Suprapubic skin (tissue), 4 donors: ENCODE measurements around the gene EXO1. TPM values are rescaled to one million over a fixed set of nuclear protein-coding genes. Genes with fewer than 3 reads are reported as not detected.
"Not testable (repeated sequence)": the region's sequence is repeated elsewhere in the genome, so short reads cannot be mapped to it uniquely, and the experiment has no call there.

ENCODE experiments used
- DNase-seq, 2 donors: peaks; one replicate each; pipeline ENCODE4 v3.0.0-alpha.2; 2019; ENCODE audit warnings: low spot score in 2 of 2
- H3K27ac ChIP-seq: fragments of 200-600 bp; sonication (generic); one replicate; pipeline ENCODE4 v1.5.1; 2019
- H3K27me3 ChIP-seq: fragments of 200-600 bp; sonication (generic); one replicate; pipeline ENCODE4 v1.5.1; 2019
- H3K36me3 ChIP-seq: fragments of 200-600 bp; sonication (generic); one replicate; pipeline ENCODE4 v1.5.1; 2019
- H3K4me1 ChIP-seq: fragments of 200-600 bp; sonication (generic); one replicate; pipeline ENCODE4 v1.5.1; 2019
- H3K4me3 ChIP-seq: fragments of 200-600 bp; sonication (generic); one replicate; pipeline ENCODE4 v1.5.1; 2019; ENCODE audit warnings: mild to moderate bottlenecking
- H3K9me3 ChIP-seq: fragments of 200-600 bp; sonication (generic); one replicate; pipeline ENCODE4 v1.5.1; 2019
- CTCF ChIP-seq, 2 donors: fragments of 200-600 bp in 1 of 2; fragments of 450-650 bp in 1 of 2; sonication (generic) in 1 of 2; IDR thresholded peaks; one replicate each; pipeline ENCODE4 v1.5.1; 2016 to 2019; ENCODE audit warnings: antibody characterized with exemption in 2 of 2, mild to moderate bottlenecking in 1 of 2, moderate library complexity in 1 of 2
- EP300 ChIP-seq: sonication (generic); formaldehyde crosslinking; IDR thresholded peaks from one replicate; pipeline ENCODE4 v1.6.1; 2017; ENCODE audit warnings: antibody characterized with exemption
- POLR2A ChIP-seq, 2 donors: fragments of 450-650 bp; IDR thresholded peaks; one replicate each; pipeline ENCODE4 v1.6.1; 2017; ENCODE audit warnings: antibody characterized with exemption in 2 of 2, mild to moderate bottlenecking in 2 of 2, moderate library complexity in 2 of 2
- POLR2AphosphoS5 ChIP-seq, 3 donors: sonication (generic); formaldehyde crosslinking; IDR thresholded peaks; one replicate each; pipeline ENCODE4 v1.6.1; 2017; ENCODE audit warnings: antibody characterized with exemption in 3 of 3
- WGBS: methylation state at CpG from one replicate; pipeline ENCODE4 v1.1.5; 2018; 5-methylcytosine and 5-hydroxymethylcytosine counted together
- total RNA-seq, 4 donors: library from RNA; depleted of rRNA; stranded (reverse); fragments of >200 nt; gene quantifications; one replicate each; pipeline ENCODE4 v1.1.0, GENCODE V29; 2016

The EXO1 gene
- total RNA-seq, 4 donors from 2014 or later: 0.48 to 1.6 (median 0.94) TPM

DNA sequence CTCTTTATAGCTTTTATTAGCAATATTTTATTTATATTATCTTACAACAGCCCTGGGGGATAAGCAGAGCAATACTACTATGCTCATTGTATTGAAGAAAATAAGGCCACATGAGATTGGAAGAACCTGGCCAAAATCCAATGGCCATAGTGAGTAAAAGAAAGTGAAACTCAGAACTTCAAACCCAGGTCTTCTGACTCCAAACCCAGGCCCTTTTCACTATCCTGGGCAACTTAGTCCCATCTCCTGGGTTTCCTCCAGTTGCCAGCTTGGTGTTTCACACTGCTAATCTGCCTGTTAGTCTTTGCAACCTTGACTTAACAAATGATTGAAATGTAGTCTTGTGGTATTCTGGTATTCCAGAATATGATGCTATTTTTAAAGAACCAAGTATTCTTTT is 22.4 kb upstream of the EXO1 start:
- Histone ChIP-seq H3K4me3 (no peak overlapping the region), H3K9me3 (no peaks in the 10 kb centered on the region), H3K27ac (no peak overlapping the region), H3K27me3 (no peaks in the 10 kb centered on the region), H3K4me1 (no peaks in the 10 kb centered on the region), H3K36me3 (no peaks in the 10 kb centered on the region)
- TF ChIP-seq POLR2A (IDR thresholded peaks at IDR 0.05) (no peak), CTCF (IDR thresholded peaks at IDR 0.05) (no peak), EP300 (no peak), POLR2AphosphoS5 (IDR thresholded peaks at IDR 0.05) (no peak)
- no peak for DNase-seq

DNA sequence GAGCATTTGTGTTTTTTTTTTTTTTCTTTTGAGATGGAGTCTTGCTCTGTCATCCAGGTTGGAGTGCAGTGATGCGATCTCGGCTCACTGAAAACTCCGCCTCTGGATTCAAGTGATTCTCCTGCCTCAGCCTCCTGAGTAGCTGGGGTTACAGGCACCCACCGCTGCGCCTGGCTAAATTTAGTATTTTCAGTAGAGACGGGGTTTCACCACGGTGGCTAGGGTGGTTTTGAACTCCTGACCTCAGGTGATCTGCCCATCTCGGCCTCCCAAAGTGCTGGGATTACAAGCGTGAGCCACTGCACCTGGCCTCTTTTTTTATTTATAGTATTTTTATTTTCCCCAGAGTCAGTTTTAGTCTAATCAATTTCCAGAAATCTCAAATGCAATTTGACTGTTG is 21.4 kb upstream of the EXO1 start:
- not testable (repeated sequence) for H3K4me3 ChIP-seq, H3K9me3 ChIP-seq, H3K36me3 ChIP-seq, H3K4me1 ChIP-seq, H3K27ac ChIP-seq, DNase-seq, H3K27me3 ChIP-seq
- WGBS: 94% methylated on average over 9 of the region's 9 CpGs

DNA sequence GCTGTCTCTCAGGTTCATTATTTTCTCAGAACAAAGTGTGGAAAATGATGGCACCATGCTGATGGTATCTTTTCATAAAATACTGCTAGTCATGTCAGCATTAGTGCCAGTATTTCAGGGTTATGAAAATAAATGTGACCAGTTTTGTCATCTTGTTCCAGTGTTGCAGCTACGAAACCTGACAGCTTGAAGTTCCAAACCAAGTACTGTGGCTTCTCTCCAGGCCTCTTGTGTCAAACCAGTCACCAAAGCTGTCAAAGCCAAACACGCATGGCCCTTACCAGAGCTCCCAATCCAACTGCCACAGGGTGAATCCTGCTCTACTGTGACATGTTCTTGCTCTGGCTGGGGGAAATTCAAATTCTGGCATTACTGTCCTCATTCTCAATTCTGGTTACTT is 20.7 kb upstream of the EXO1 start:
- TF ChIP-seq CTCF (IDR thresholded peaks at IDR 0.05) (no peak), EP300 (no peak), POLR2AphosphoS5 (IDR thresholded peaks at IDR 0.05) (no peak), POLR2A (IDR thresholded peaks at IDR 0.05) (no peak)
- H3K4me1 ChIP-seq: no peaks in the 10 kb centered on the region
- DNase-seq: no peak
- H3K27me3 ChIP-seq: no peaks in the 10 kb centered on the region
- WGBS: 88% methylated on average over 2 of the region's 2 CpGs
- H3K9me3 ChIP-seq: no peaks in the 10 kb centered on the region
- H3K4me3 ChIP-seq: no peak overlapping the region
- H3K36me3 ChIP-seq: no peaks in the 10 kb centered on the region
- no peak overlapping the region for H3K27ac ChIP-seq

GRCh38 chr1:241828463-241829021 is 19.5 kb upstream of the EXO1 start:
- WGBS: 66% methylated on average over 3 of the region's 3 CpGs
- H3K4me1 ChIP-seq: no peaks in the 10 kb centered on the region
- no peaks in the 10 kb centered on the region for H3K9me3 ChIP-seq
- no peak for DNase-seq
- H3K36me3 ChIP-seq: no peaks in the 10 kb centered on the region
- TF ChIP-seq POLR2A (IDR thresholded peaks at IDR 0.05) (no peak), CTCF (IDR thresholded peaks at IDR 0.05) (no peak), POLR2AphosphoS5 (IDR thresholded peaks at IDR 0.05) (no peak), EP300 (no peak)
- H3K4me3 ChIP-seq: no peak overlapping the region
- no peaks in the 10 kb centered on the region for H3K27me3 ChIP-seq
- H3K27ac ChIP-seq: no peak overlapping the region

DNA sequence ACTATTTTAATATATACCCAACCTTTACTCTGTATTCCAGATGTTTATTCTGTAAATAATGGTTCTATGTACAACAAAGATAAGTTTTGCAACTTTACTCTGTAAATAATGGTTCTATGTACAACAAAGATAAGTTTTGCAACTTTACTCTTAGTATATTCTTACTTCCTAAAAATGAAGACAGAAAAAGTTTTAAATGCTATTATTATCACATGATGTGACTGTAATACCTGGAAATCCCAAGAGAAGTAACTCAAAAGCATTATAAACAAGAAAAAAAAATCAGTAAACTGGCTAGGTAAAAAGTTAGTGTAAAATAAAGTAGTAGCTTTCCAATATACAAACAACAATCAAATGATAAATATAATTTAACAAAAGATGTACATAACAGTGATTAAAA is 18.5 kb upstream of the EXO1 start:
- no peaks in the 10 kb centered on the region for H3K9me3 ChIP-seq
- H3K36me3 ChIP-seq: no peaks in the 10 kb centered on the region
- no peak for TF ChIP-seq EP300
- no peak for TF ChIP-seq POLR2A (IDR thresholded peaks at IDR 0.05)
- TF ChIP-seq POLR2AphosphoS5 (IDR thresholded peaks at IDR 0.05): no peak
- TF ChIP-seq CTCF (IDR thresholded peaks at IDR 0.05): no peak
- peaks cover 4% of the 10 kb centered on the region for H3K27me3 ChIP-seq
- no peak overlapping the region for H3K27ac ChIP-seq
- H3K4me1 ChIP-seq: no peaks in the 10 kb centered on the region
- no peak overlapping the region for H3K4me3 ChIP-seq
- DNase-seq: no peak

DNA sequence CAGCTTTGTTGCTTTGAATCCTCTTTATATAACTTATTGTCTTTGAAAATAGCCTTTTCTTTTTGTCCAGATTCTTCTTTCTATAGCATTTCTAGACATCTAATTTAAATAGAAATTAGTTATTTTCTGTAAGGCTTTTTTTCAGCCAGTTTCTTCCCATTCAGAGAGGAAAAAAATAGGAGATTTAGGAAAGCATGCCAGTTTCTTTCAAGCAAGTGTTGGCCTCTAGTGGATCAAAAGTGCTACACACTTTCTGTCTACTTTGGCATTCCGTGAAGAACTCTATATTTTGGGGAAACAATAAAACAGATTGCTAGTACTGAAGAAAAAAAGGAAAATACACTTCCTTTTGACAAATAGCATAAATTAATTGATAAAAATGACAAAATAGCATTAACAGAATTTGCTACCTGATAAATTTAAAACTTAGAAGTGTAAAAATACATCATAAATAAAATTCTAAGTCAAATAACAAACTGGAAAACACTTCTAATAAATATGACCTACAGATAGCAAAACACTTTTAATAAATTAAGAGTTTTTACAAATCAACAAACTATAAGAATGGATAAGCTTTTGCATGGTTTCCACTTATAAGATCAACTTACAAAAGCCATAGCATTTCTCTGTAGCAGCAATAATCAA is 13.1 kb upstream of the EXO1 start:
- H3K4me3 ChIP-seq: no peak overlapping the region
- no peak overlapping the region for H3K27ac ChIP-seq
- peaks cover 4% of the 10 kb centered on the region for H3K27me3 ChIP-seq
- H3K9me3 ChIP-seq: no peaks in the 10 kb centered on the region
- H3K4me1 ChIP-seq: no peaks in the 10 kb centered on the region
- no peak for DNase-seq
- WGBS: 2% methylated on average over 1 of the region's 1 CpG
- no peaks in the 10 kb centered on the region for H3K36me3 ChIP-seq
- no peak for TF ChIP-seq POLR2AphosphoS5 (IDR thresholded peaks at IDR 0.05)
- TF ChIP-seq CTCF (IDR thresholded peaks at IDR 0.05): peak; percentile 30 to 44
- no peak for TF ChIP-seq EP300
